ENCODE measurements around the gene HACD1. TPM values are rescaled to one million over a fixed set of nuclear protein-coding genes. Genes with fewer than 3 reads are reported as not detected.

HACD1 gene
- total RNA-seq, 1 donor from 2014 or later = 1.9 TPM

- no peaks in the 10 kb centered on the region for H3K4me1 ChIP-seq
- no peak overlapping the region for H3K4me3 ChIP-seq
- no peak for TF ChIP-seq EZH2phosphoT487 (IDR thresholded peaks at IDR 0.05)
- TF ChIP-seq CTCF (IDR thresholded peaks at IDR 0.05) = no peak
- TF ChIP-seq EZH2 (IDR thresholded peaks at IDR 0.05) = no peak
- no peaks in the 10 kb centered on the region for H4K20me1 ChIP-seq (ENCODE audit: low read depth)
- H3K27ac ChIP-seq = no peak overlapping the region
- no peak overlapping the region for H3K9ac ChIP-seq
- DNase-seq (ENCODE audit: low spot score) = no peak
- Mint-ChIP-seq H3K4me3 (no peak overlapping the region), H3K9me3 (no peaks in the 10 kb centered on the region), H3K27me3 (ENCODE audit: insufficient read depth, low read depth) (peaks cover 3% of the 10 kb centered on the region), H3K27ac (no peak overlapping the region), H3K4me1 (no peaks in the 10 kb centered on the region), H3K36me3 (no peaks in the 10 kb centered on the region)
- no peaks in the 10 kb centered on the region for H3K27me3 ChIP-seq
- H3F3A ChIP-seq (ENCODE audit: low read depth) = no peaks in the 10 kb centered on the region
- no peaks in the 10 kb centered on the region for H3K36me3 ChIP-seq
- H3K79me2 ChIP-seq (ENCODE audit: low read depth) = no peaks in the 10 kb centered on the region
- no peak overlapping the region for H2AFZ ChIP-seq (replicated peaks)
- H3K9me3 ChIP-seq (ENCODE audit: low read depth) = no peaks in the 10 kb centered on the region
- no peak overlapping the region for H3K4me2 ChIP-seq
Observed at GRCh38 chr10:17606547-17607040, 10.6 kb downstream of the HACD1 start.

- Histone ChIP-seq H2AFZ (replicated peaks) (no peak overlapping the region), H3K36me3 (no peaks in the 10 kb centered on the region), H3K27me3 (no peaks in the 10 kb centered on the region), H4K20me1 (ENCODE audit: low read depth) (no peaks in the 10 kb centered on the region), H3K9ac (no peak overlapping the region), H3F3A (ENCODE audit: low read depth) (no peaks in the 10 kb centered on the region), H3K4me1 (no peaks in the 10 kb centered on the region), H3K9me3 (ENCODE audit: low read depth) (no peaks in the 10 kb centered on the region), H3K79me2 (ENCODE audit: low read depth) (no peaks in the 10 kb centered on the region), H3K4me2 (no peak overlapping the region), H3K27ac (no peak overlapping the region), H3K4me3 (no peak overlapping the region)
- no peaks in the 10 kb centered on the region for H3K4me1 Mint-ChIP-seq
- no peaks in the 10 kb centered on the region for H3K9me3 Mint-ChIP-seq
- TF ChIP-seq EZH2 (IDR thresholded peaks at IDR 0.05) = no peak
- TF ChIP-seq EZH2phosphoT487 (IDR thresholded peaks at IDR 0.05) = no peak
- TF ChIP-seq CTCF (IDR thresholded peaks at IDR 0.05) = no peak
- H3K27ac Mint-ChIP-seq = no peak overlapping the region
- DNase-seq (ENCODE audit: low spot score) = no peak
- H3K27me3 Mint-ChIP-seq (ENCODE audit: insufficient read depth, low read depth) = peaks cover 3% of the 10 kb centered on the region
- H3K4me3 Mint-ChIP-seq = no peak overlapping the region
- no peaks in the 10 kb centered on the region for H3K36me3 Mint-ChIP-seq
Observed at GRCh38 chr10:17605936-17606335, 11.2 kb downstream of the HACD1 start.

- H3K9me3 ChIP-seq (ENCODE audit: low read depth) = no peaks in the 10 kb centered on the region
- H3K4me1 ChIP-seq = no peaks in the 10 kb centered on the region
- DNase-seq (ENCODE audit: low spot score) = peak; percentile 50
- H4K20me1 ChIP-seq (ENCODE audit: low read depth) = no peaks in the 10 kb centered on the region
- no peaks in the 10 kb centered on the region for H3K79me2 ChIP-seq (ENCODE audit: low read depth)
- no peaks in the 10 kb centered on the region for H3K27me3 ChIP-seq
- H3K4me3 Mint-ChIP-seq = no peak overlapping the region
- no peak overlapping the region for H2AFZ ChIP-seq (replicated peaks)
- H3K36me3 Mint-ChIP-seq = peaks cover 2% of the 10 kb centered on the region
- no peak overlapping the region for H3K27ac ChIP-seq
- no peak overlapping the region for H3K9ac ChIP-seq
- no peak overlapping the region for H3K4me3 ChIP-seq
- H3K9me3 Mint-ChIP-seq = no peaks in the 10 kb centered on the region
- peaks cover 3% of the 10 kb centered on the region for H3K27me3 Mint-ChIP-seq (ENCODE audit: insufficient read depth, low read depth)
- H3K27ac Mint-ChIP-seq = no peak overlapping the region
- H3F3A ChIP-seq (ENCODE audit: low read depth) = no peaks in the 10 kb centered on the region
- TF ChIP-seq EZH2phosphoT487 (IDR thresholded peaks at IDR 0.05) = no peak
- peak; percentile 54 for TF ChIP-seq CTCF (IDR thresholded peaks at IDR 0.05)
- TF ChIP-seq EZH2 (IDR thresholded peaks at IDR 0.05) = no peak
- H3K36me3 ChIP-seq = no peaks in the 10 kb centered on the region
- no peak overlapping the region for H3K4me2 ChIP-seq
- no peaks in the 10 kb centered on the region for H3K4me1 Mint-ChIP-seq
Observed at GRCh38 chr10:17599089-17599488, 18.1 kb downstream of the HACD1 start.
